Measurements from ENCODE around the gene ZNF839.
A peak's percentile ranks its signal among the peaks of the same experiment; 100 is the strongest.

Gene ZNF839

DNA sequence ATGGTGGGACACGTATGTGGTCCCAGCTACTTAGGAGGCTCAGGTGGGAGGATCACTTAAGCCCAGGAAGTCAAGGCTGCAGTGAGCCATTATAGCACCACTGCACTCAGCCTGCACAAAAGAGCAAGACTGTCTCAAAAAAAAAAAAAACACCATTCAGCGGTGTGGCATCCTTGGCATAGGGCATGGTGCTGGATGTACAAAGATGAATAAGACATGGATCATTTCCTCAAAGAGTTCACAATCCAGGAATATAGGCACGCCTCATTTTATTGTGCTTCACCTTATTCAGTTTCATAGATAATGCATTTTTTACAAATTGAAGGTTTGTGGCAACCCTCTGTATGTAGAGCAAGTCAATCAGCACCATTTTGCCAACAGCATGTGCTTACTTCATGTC lies 36.7 kb downstream of the ZNF839 start:
- Histone ChIP-seq H3K27ac (no peak overlapping the region), H3K4me1 (ENCODE audit: control insufficient read depth in 1 of 2, insufficient read depth in 1 of 2, low read depth in 1 of 2, low read length in 1 of 2) (peaks cover 34% of the 10 kb centered on the region in 2 experiments), H3K9me3 (no peaks in the 10 kb centered on the region), H3K27me3 (no peaks in the 10 kb centered on the region), H3K4me3 (ENCODE audit: low read depth in 1 of 2, low read length in 1 of 2) (no peak overlapping the region), H3K36me3 (peaks cover 40% of the 10 kb centered on the region)
- TF ChIP-seq, protein P1, sequence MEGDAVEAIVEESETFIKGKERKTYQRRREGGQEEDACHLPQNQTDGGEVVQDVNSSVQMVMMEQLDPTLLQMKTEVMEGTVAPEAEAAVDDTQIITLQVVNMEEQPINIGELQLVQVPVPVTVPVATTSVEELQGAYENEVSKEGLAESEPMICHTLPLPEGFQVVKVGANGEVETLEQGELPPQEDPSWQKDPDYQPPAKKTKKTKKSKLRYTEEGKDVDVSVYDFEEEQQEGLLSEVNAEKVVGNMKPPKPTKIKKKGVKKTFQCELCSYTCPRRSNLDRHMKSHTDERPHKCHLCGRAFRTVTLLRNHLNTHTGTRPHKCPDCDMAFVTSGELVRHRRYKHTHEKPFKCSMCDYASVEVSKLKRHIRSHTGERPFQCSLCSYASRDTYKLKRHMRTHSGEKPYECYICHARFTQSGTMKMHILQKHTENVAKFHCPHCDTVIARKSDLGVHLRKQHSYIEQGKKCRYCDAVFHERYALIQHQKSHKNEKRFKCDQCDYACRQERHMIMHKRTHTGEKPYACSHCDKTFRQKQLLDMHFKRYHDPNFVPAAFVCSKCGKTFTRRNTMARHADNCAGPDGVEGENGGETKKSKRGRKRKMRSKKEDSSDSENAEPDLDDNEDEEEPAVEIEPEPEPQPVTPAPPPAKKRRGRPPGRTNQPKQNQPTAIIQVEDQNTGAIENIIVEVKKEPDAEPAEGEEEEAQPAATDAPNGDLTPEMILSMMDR (IDR thresholded peaks at IDR 0.05) = no peak

DNA sequence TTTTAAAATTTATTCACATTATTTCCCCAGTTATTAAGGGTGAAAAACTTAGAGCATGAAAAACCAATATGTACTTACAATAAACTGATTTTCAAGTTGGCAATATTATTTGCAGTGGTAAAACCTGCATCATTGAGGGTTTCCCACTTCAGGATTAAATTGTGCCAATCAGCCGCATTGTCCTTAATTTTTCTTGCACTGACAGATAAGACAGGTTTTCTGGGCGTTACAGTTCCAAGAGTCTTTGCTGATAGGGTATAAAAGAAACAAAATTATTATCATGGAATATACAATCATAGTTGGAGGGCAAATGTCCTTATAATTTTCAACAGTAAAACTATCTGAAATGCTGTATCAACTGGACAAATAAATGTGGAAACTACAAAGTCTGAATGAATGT lies 39.8 kb downstream of the ZNF839 start:
- Histone ChIP-seq H3K4me1 (ENCODE audit: control insufficient read depth in 1 of 2, insufficient read depth in 1 of 2, low read depth in 1 of 2, low read length in 1 of 2) (peaks cover 25 to 27% of the 10 kb centered on the region in 2 experiments), H3K27me3 (no peaks in the 10 kb centered on the region), H3K4me3 (ENCODE audit: low read depth in 1 of 2, low read length in 1 of 2) (no peak overlapping the region), H3K36me3 (peaks cover 38% of the 10 kb centered on the region), H3K27ac (peak overlapping the region; percentile 21), H3K9me3 (no peaks in the 10 kb centered on the region)
- TF ChIP-seq, protein P1 (IDR thresholded peaks at IDR 0.05) = no peak

DNA sequence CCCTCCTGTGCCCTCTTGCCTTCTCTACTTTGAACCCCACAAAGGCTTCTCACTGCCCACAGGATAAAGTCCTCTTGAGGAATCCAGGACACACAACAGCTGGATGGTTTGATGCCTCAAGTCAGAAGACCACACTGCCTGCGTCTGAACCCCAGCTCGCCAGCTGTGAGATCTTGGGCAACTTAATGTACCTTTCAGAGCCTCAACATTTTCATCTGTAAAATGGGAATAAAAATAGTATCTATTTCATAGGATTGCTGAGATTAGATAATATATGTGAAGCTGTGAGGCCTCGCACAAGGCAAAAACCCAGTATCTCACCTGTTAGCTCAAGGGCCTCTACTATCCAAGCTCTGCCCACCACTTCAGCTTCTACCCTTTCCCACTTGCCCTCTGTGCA lies 40.8 kb downstream of the ZNF839 start:
- no peaks in the 10 kb centered on the region for H3K9me3 ChIP-seq
- peak overlapping the region; percentile 21 for H3K27ac ChIP-seq
- no peaks in the 10 kb centered on the region for H3K27me3 ChIP-seq
- H3K36me3 ChIP-seq = peaks cover 28% of the 10 kb centered on the region
- H3K4me1 ChIP-seq (ENCODE audit: control insufficient read depth in 1 of 2, insufficient read depth in 1 of 2, low read depth in 1 of 2, low read length in 1 of 2) = peaks cover 34 to 38% of the 10 kb centered on the region in 2 experiments
- no peak overlapping the region for H3K4me3 ChIP-seq (ENCODE audit: low read depth in 1 of 2, low read length in 1 of 2)
- TF ChIP-seq, protein P1 (IDR thresholded peaks at IDR 0.05) = no peak

DNA sequence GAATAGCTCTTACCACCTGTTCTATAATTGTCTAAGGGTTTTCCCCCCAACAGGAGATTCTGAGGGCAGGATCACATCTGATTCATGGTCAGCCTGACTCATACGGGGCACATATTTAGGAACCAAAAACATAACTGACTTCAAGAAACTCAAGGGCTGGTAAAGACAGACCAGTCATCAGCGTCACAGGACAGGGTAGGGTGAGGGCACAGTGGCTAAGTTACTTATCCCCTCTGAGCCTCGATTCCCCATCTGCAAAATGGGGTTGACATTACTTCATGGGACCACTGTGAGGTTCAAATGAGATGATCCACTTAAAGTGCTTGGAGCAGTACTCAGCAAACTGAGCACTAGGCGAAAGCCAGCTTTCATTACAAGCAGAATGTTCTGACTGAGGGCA lies 42.5 kb downstream of the ZNF839 start:
- H3K36me3 ChIP-seq = peaks cover 18% of the 10 kb centered on the region
- H3K4me1 ChIP-seq (ENCODE audit: control insufficient read depth in 1 of 2, insufficient read depth in 1 of 2, low read depth in 1 of 2, low read length in 1 of 2) = peaks cover 44 to 45% of the 10 kb centered on the region in 2 experiments
- H3K27ac ChIP-seq = peak overlapping the region; percentile 98
- TF ChIP-seq, protein P1 (IDR thresholded peaks at IDR 0.05) = no peak
- H3K4me3 ChIP-seq (ENCODE audit: low read depth in 1 of 2, low read length in 1 of 2) = peak overlapping the region; percentile 78 to 90
- H3K9me3 ChIP-seq = no peaks in the 10 kb centered on the region
- H3K27me3 ChIP-seq = no peaks in the 10 kb centered on the region

DNA sequence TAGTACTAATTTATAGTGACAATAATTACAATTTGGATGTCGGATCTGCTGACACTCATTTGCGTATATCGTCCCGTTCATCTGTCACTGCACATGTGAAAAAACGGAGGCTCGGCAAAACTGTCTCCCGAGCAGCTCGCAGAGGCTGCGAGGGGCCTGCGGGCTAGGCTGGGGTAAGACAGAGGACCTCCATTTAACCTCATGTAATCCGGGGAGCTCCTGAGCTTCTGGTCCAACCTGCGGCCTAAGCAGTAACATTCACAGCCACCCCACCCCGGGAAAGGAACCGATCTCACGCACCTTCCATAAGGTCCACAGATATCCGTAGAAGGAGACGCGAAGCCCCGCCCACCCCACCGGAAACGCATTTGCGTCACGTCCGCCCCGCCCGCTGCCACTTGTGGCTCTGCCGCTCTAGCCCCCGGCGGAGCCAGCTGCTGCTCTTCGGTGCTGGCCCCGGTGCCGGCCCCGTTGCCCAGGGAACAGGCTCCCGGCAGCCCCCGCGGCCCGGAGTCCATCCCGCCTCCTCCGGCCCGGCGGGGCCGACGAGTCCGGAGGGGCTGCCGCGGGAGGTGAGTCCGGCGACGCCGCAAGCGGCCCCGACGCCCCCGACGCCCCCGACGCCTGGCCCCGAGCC lies 43.1 kb downstream of the ZNF839 start, which contains the start of the genes CINP and TECPR2:
Gene CINP (minus strand): TSS at position 346 of the 637 bp plus-strand sequence. CDS start 39 bp downstream, at position 307.
Gene TECPR2 (plus strand): TSS at position 397 of the 637 bp plus-strand sequence. CDS start 13,781 bp downstream, outside the sequence.
- TF ChIP-seq, protein P1 (IDR thresholded peaks at IDR 0.05) = peak; percentile 37
- H3K4me3 ChIP-seq (ENCODE audit: low read depth in 1 of 2, low read length in 1 of 2) = peak within 1 kb of the TSS; percentile 78 to 90
- peaks cover 44 to 50% of the 10 kb centered on the region in 2 experiments for H3K4me1 ChIP-seq (ENCODE audit: control insufficient read depth in 1 of 2, insufficient read depth in 1 of 2, low read depth in 1 of 2, low read length in 1 of 2)
- no peaks in the 10 kb centered on the region for H3K27me3 ChIP-seq
- no peaks in the 10 kb centered on the region for H3K9me3 ChIP-seq
- H3K27ac ChIP-seq = peak within 1 kb of the TSS; percentile 98
- peaks cover 17% of the 10 kb centered on the region for H3K36me3 ChIP-seq
